Spleen (tissue), 7 donors: Measurements from ENCODE around the gene MAN1C1.

Source experiments
- POLR2AphosphoS5 ChIP-seq, 3 donors: sonication (generic); formaldehyde crosslinking; IDR thresholded peaks; one replicate each; pipeline ENCODE4 v1.5.1; 2017; ENCODE audit warnings: antibody characterized with exemption in 3 of 3
- TF ChIP-seq, protein P1 (sequence below), 11 experiments: fragments of 200-600 bp in 7 of 11; fragments of 450-650 bp in 4 of 11; sonication (generic) in 4 of 11; IDR thresholded peaks in 8 of 11; conservative IDR thresholded peaks in 3 of 11; 1 replicate in 7 of 11; 2 replicates in 4 of 11; pipeline versions ENCODE4 v1.4.0 to v1.8.0; 2016 to 2021; ENCODE audit warnings: antibody characterized with exemption in 11 of 11, inconsistent platforms in 4 of 11, mild to moderate bottlenecking in 1 of 11
- donor health status: DM: no; HTN: no; CAD: no; lungs with moderate emphysema.
- donor health status: DM: no; HTN: no; CAD: no.
- donor health status: DM: no; HTN: no; CAD: no.

DNA sequence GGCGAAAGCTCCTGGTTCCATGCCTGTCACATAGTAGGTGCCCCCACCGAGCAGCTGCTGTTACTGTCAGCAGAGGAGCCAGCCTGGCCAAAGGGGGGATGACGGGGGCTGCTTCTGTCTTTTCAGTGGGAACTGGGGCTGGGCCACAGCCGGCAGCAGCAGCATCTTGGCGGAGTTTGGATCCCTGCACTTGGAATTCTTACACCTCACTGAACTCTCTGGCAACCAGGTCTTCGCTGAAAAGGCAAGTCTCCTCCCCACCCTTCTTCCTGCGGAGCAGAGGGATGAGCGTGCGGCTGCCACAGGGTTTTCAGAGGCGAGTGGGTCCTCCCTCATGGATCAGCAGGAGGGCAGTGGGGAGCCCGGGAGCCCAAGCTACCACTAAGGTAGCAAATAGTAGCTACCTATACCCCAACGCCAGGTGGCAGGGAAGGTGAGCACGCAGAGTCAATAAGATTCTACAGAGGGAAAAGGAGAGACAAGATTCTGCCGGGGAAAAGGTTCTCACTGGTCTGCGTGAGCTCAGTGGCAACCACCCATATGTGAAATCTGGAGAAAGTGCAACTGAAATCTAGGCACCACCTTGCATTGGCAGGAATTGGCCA lies 142.0 kb downstream of the MAN1C1 start:
- TF ChIP-seq, protein P1, sequence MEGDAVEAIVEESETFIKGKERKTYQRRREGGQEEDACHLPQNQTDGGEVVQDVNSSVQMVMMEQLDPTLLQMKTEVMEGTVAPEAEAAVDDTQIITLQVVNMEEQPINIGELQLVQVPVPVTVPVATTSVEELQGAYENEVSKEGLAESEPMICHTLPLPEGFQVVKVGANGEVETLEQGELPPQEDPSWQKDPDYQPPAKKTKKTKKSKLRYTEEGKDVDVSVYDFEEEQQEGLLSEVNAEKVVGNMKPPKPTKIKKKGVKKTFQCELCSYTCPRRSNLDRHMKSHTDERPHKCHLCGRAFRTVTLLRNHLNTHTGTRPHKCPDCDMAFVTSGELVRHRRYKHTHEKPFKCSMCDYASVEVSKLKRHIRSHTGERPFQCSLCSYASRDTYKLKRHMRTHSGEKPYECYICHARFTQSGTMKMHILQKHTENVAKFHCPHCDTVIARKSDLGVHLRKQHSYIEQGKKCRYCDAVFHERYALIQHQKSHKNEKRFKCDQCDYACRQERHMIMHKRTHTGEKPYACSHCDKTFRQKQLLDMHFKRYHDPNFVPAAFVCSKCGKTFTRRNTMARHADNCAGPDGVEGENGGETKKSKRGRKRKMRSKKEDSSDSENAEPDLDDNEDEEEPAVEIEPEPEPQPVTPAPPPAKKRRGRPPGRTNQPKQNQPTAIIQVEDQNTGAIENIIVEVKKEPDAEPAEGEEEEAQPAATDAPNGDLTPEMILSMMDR (IDR thresholded peaks at IDR 0.05 in 8 of 11, conservative IDR thresholded peaks at IDR 0.05 in 3 of 11): no peak
- no peak for TF ChIP-seq POLR2AphosphoS5 (IDR thresholded peaks at IDR 0.05)
